ENCODE measurements around the gene ADSS1.

Gene ADSS1

GRCh38 chr14:104758981-104759969 is 35.2 kb downstream of the ADSS1 start:
- DNase-seq (ENCODE audit: low spot score), result no peak
- ChIA-PET CTCF (interaction anchor here (1.0 kb wide), 1 partner anchor 9 kb away, joined by 3 read pairs; no protein-coding TSS in a partner anchor), POLR2A (ENCODE audit: low non-redundant PET) (no interaction called here)
- TF ChIP-seq CTCF (conservative IDR thresholded peaks at IDR 0.05; ENCODE audit: low read depth), result no peak
- H3K27ac ChIP-seq, result peak overlapping the region; percentile 31

GRCh38 chr14:104765517-104765916 is 41.5 kb downstream of the ADSS1 start:
- TF ChIP-seq CTCF (conservative IDR thresholded peaks at IDR 0.05; ENCODE audit: low read depth), result no peak
- H3K27ac ChIP-seq, result no peak overlapping the region
- no peak for DNase-seq (ENCODE audit: low spot score)
- ChIA-PET CTCF (no interaction called here), POLR2A (ENCODE audit: low non-redundant PET) (no interaction called here)

- POLR2A ChIA-PET (ENCODE audit: low non-redundant PET), result no interaction called here
These were observed 42.3 kb downstream of the ADSS1 start for GRCh38 chr14:104766256-104766862.

GRCh38 chr14:104766863-104767633 is 43.0 kb downstream of the ADSS1 start:
- no peak for TF ChIP-seq CTCF (conservative IDR thresholded peaks at IDR 0.05; ENCODE audit: low read depth)
- POLR2A ChIA-PET (ENCODE audit: low non-redundant PET), result no interaction called here
- DNase-seq (ENCODE audit: low spot score), result no peak
- CTCF ChIA-PET, result interaction anchor here (0.7 to 1.0 kb wide), 2 partner anchors 42 to 59 kb away, joined by 3 to 4 read pairs; no protein-coding TSS in a partner anchor
- H3K27ac ChIP-seq, result no peak overlapping the region

More at GRCh38 chr14:104766256-104766862, 42.3 kb downstream of the ADSS1 start:
- no peak for DNase-seq (ENCODE audit: low spot score)
- TF ChIP-seq CTCF (conservative IDR thresholded peaks at IDR 0.05; ENCODE audit: low read depth), result no peak
- H3K27ac ChIP-seq, result no peak overlapping the region
- CTCF ChIA-PET, result interaction anchor here (0.7 to 1.0 kb wide), 2 partner anchors 41 to 60 kb away, joined by 3 to 4 read pairs; no protein-coding TSS in a partner anchor

GRCh38 chr14:104767634-104767918 is 43.5 kb downstream of the ADSS1 start:
- POLR2A ChIA-PET (ENCODE audit: low non-redundant PET), result no interaction called here
- no peak for DNase-seq (ENCODE audit: low spot score)
- CTCF ChIA-PET, result interaction anchor here (0.6 to 2.2 kb wide), 3 partner anchors 20 to 108 kb away, joined by 3 to 25 read pairs (median 10); no protein-coding TSS in a partner anchor
- H3K27ac ChIP-seq, result no peak overlapping the region
- TF ChIP-seq CTCF (conservative IDR thresholded peaks at IDR 0.05; ENCODE audit: low read depth), result no peak

Measured in RWPE1 (cell line).